ENCODE data around the gene FAM9B.
"Not testable (repeated sequence)": the region's sequence is repeated elsewhere in the genome, so short reads cannot be mapped to it uniquely, and the experiment has no call there.

Gene FAM9B

GRCh38 chrX:9033989-9034388 lies at the start of gene FAM9B:
Gene FAM9B (minus strand): TSS chrX:9034127. CDS start chrX:9032986, 1,141 bp downstream.
- no peak for DNase-seq

- DNase-seq, result no peak
Observed at GRCh38 chrX:9081271-9081670, 47.3 kb upstream of the FAM9B start.

GRCh38 chrX:9074326-9074725 lies 40.4 kb upstream of the FAM9B start:
- DNase-seq, result no peak

- no peak for DNase-seq
Observed at GRCh38 chrX:9072281-9072680, 38.4 kb upstream of the FAM9B start.

GRCh38 chrX:9071031-9071650 lies 37.2 kb upstream of the FAM9B start:
- DNase-seq, result no peak

- no peak for DNase-seq
Observed at GRCh38 chrX:9069573-9069972, 35.6 kb upstream of the FAM9B start.

- no peak for DNase-seq
Observed at GRCh38 chrX:9064694-9065093, 30.8 kb upstream of the FAM9B start.

- DNase-seq, result no peak
Observed at GRCh38 chrX:9062641-9063040, 28.7 kb upstream of the FAM9B start.

GRCh38 chrX:9055354-9055753 lies 21.4 kb upstream of the FAM9B start:
- DNase-seq, result no peak

GRCh38 chrX:9052081-9052480 lies 18.2 kb upstream of the FAM9B start:
- no peak for DNase-seq

- no peak for DNase-seq
Observed at GRCh38 chrX:9050331-9050730, 16.4 kb upstream of the FAM9B start.

- no peak for DNase-seq
Observed at GRCh38 chrX:9048801-9049200, 14.9 kb upstream of the FAM9B start.

- DNase-seq, result no peak
Observed at GRCh38 chrX:9038244-9038643, 4.3 kb upstream of the FAM9B start.

GRCh38 chrX:9037296-9037695 lies 3.4 kb upstream of the FAM9B start:
- no peak for DNase-seq

- DNase-seq, result no peak
Observed at GRCh38 chrX:9033586-9033985, 341 bp downstream of the FAM9B start.

GRCh38 chrX:9033179-9033578 lies 748 bp downstream of the FAM9B start:
- DNase-seq, result no peak

- no peak for DNase-seq
Observed at GRCh38 chrX:9023293-9023692, 10.6 kb downstream of the FAM9B start.

- no peak for DNase-seq
Observed at GRCh38 chrX:9019151-9019550, 14.8 kb downstream of the FAM9B start.

GRCh38 chrX:9018332-9018731 lies 15.6 kb downstream of the FAM9B start:
- not testable (repeated sequence) for DNase-seq

- DNase-seq, result no peak
Observed at GRCh38 chrX:9003041-9003440, 30.9 kb downstream of the FAM9B start.

- DNase-seq, result no peak
Observed at GRCh38 chrX:8988446-8988845, 45.5 kb downstream of the FAM9B start.

GRCh38 chrX:8987672-8988250 lies 46.2 kb downstream of the FAM9B start:
- no peak for DNase-seq

GRCh38 chrX:8984231-8984630 lies 49.7 kb downstream of the FAM9B start:
- no peak for DNase-seq

- peak; percentile 65 for DNase-seq
Observed at GRCh38 chrX:8981723-8982122, 52.2 kb downstream of the FAM9B start.

GRCh38 chrX:8980756-8981155 lies 53.2 kb downstream of the FAM9B start:
- DNase-seq, result no peak

Measured in activated CD4-positive, alpha-beta T cell treated with anti-CD3 and anti-CD28 coated beads, Interleukin-10, Interleukin-2, amounts not matched to agents 100 ng/mL and 50 ng/mL, durations not matched to agents 16 hours and 8 hours (primary cell).